ENCODE measurements around the gene SH3RF2. TPM values are rescaled to one million over a fixed set of nuclear protein-coding genes. Genes with fewer than 3 reads are reported as not detected.
"Not testable (repeated sequence)": the region's sequence is repeated elsewhere in the genome, so short reads cannot be mapped to it uniquely, and the experiment has no call there.

Gene SH3RF2
- total RNA-seq, 1 donor from 2014 or later, result 0.38 TPM

GRCh38 chr5:146005723-146006122 is 69.3 kb downstream of the SH3RF2 start:
- Mint-ChIP-seq H3K9me3 (ENCODE audit: unreplicated experiment) (no peaks in the 10 kb centered on the region), H3K4me3 (ENCODE audit: unreplicated experiment) (no peak overlapping the region), H3K4me1 (ENCODE audit: unreplicated experiment) (peaks cover 4% of the 10 kb centered on the region), H3K36me3 (ENCODE audit: unreplicated experiment) (no peaks in the 10 kb centered on the region), H3K27me3 (ENCODE audit: unreplicated experiment) (no peaks in the 10 kb centered on the region), H3K27ac (ENCODE audit: unreplicated experiment) (no peak overlapping the region)
- TF ChIP-seq, protein P1, sequence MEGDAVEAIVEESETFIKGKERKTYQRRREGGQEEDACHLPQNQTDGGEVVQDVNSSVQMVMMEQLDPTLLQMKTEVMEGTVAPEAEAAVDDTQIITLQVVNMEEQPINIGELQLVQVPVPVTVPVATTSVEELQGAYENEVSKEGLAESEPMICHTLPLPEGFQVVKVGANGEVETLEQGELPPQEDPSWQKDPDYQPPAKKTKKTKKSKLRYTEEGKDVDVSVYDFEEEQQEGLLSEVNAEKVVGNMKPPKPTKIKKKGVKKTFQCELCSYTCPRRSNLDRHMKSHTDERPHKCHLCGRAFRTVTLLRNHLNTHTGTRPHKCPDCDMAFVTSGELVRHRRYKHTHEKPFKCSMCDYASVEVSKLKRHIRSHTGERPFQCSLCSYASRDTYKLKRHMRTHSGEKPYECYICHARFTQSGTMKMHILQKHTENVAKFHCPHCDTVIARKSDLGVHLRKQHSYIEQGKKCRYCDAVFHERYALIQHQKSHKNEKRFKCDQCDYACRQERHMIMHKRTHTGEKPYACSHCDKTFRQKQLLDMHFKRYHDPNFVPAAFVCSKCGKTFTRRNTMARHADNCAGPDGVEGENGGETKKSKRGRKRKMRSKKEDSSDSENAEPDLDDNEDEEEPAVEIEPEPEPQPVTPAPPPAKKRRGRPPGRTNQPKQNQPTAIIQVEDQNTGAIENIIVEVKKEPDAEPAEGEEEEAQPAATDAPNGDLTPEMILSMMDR (IDR thresholded peaks at IDR 0.05), result no peak
- DNase-seq (ENCODE audit: extremely low spot score, unreplicated experiment), result no peak

- TF ChIP-seq, protein P1 (IDR thresholded peaks at IDR 0.05), result no peak
- no peaks in the 10 kb centered on the region for H3K9me3 Mint-ChIP-seq (ENCODE audit: unreplicated experiment)
- peaks cover 4% of the 10 kb centered on the region for H3K4me1 Mint-ChIP-seq (ENCODE audit: unreplicated experiment)
- no peaks in the 10 kb centered on the region for H3K27me3 Mint-ChIP-seq (ENCODE audit: unreplicated experiment)
- H3K27ac Mint-ChIP-seq (ENCODE audit: unreplicated experiment), result no peak overlapping the region
- H3K4me3 Mint-ChIP-seq (ENCODE audit: unreplicated experiment), result no peak overlapping the region
- no peaks in the 10 kb centered on the region for H3K36me3 Mint-ChIP-seq (ENCODE audit: unreplicated experiment)
- no peak for DNase-seq (ENCODE audit: extremely low spot score, unreplicated experiment)
These were observed 70.3 kb downstream of the SH3RF2 start for GRCh38 chr5:146006470-146007190.

DNA sequence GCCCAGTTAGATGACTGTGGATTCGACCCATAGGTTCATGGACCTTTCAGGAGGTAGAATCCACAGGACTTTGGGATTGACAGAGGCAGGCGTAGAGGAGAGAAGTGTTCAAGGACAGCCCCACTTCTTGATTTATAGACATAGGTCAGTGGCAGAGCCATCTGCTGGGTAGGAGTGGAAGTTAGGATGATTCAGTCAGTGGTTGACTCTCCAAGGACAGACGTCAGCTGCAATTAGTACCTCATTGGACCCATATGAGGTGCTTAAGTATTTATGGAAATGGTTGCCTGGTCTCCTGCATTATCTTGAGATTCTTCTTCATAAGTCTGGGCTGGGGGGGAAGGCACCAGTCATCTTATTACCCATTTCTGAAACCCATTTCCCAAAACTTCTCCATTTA is 70.9 kb downstream of the SH3RF2 start:
- TF ChIP-seq, protein P1 (IDR thresholded peaks at IDR 0.05), result no peak
- H3K4me1 Mint-ChIP-seq (ENCODE audit: unreplicated experiment), result peaks cover 4% of the 10 kb centered on the region
- H3K9me3 Mint-ChIP-seq (ENCODE audit: unreplicated experiment), result no peaks in the 10 kb centered on the region
- no peak for DNase-seq (ENCODE audit: extremely low spot score, unreplicated experiment)
- H3K27me3 Mint-ChIP-seq (ENCODE audit: unreplicated experiment), result no peaks in the 10 kb centered on the region
- H3K27ac Mint-ChIP-seq (ENCODE audit: unreplicated experiment), result no peak overlapping the region
- H3K36me3 Mint-ChIP-seq (ENCODE audit: unreplicated experiment), result no peaks in the 10 kb centered on the region
- no peak overlapping the region for H3K4me3 Mint-ChIP-seq (ENCODE audit: unreplicated experiment)

GRCh38 chr5:146007989-146008388 is 71.6 kb downstream of the SH3RF2 start:
- H3K36me3 Mint-ChIP-seq (ENCODE audit: unreplicated experiment), result no peaks in the 10 kb centered on the region
- peaks cover 4% of the 10 kb centered on the region for H3K4me1 Mint-ChIP-seq (ENCODE audit: unreplicated experiment)
- no peak for DNase-seq (ENCODE audit: extremely low spot score, unreplicated experiment)
- H3K27ac Mint-ChIP-seq (ENCODE audit: unreplicated experiment), result no peak overlapping the region
- no peaks in the 10 kb centered on the region for H3K27me3 Mint-ChIP-seq (ENCODE audit: unreplicated experiment)
- TF ChIP-seq, protein P1 (IDR thresholded peaks at IDR 0.05), result no peak
- H3K9me3 Mint-ChIP-seq (ENCODE audit: unreplicated experiment), result no peaks in the 10 kb centered on the region
- no peak overlapping the region for H3K4me3 Mint-ChIP-seq (ENCODE audit: unreplicated experiment)

DNA sequence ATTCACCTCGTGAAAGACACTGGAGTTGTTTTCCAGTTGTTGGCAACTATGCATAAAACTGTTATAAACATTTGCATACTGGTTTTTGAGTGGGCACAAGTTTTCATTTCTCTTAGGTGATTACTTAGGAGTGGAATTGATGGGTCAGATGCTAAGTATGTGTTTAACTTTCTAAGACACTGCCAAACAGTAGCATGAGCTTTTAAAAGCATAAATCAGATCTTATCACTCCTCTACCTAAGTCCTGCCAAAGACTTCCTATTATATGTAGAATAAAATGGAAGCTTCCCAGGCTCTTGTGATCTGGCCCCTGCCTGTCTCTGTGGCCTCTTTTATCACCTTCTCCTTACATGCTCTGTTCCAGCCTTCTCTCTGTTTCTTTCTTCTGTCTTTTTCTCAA is 72.6 kb downstream of the SH3RF2 start:
- Mint-ChIP-seq H3K27me3 (ENCODE audit: unreplicated experiment) (no peaks in the 10 kb centered on the region), H3K36me3 (ENCODE audit: unreplicated experiment) (no peaks in the 10 kb centered on the region), H3K4me3 (ENCODE audit: unreplicated experiment) (no peak overlapping the region), H3K27ac (ENCODE audit: unreplicated experiment) (no peak overlapping the region), H3K9me3 (ENCODE audit: unreplicated experiment) (no peaks in the 10 kb centered on the region), H3K4me1 (ENCODE audit: unreplicated experiment) (peaks cover 4% of the 10 kb centered on the region)
- TF ChIP-seq, protein P1 (IDR thresholded peaks at IDR 0.05), result no peak
- no peak for DNase-seq (ENCODE audit: extremely low spot score, unreplicated experiment)

GRCh38 chr5:146010447-146010846 is 74.1 kb downstream of the SH3RF2 start:
- H3K9me3 Mint-ChIP-seq (ENCODE audit: unreplicated experiment); H3K27ac Mint-ChIP-seq (ENCODE audit: unreplicated experiment); H3K36me3 Mint-ChIP-seq (ENCODE audit: unreplicated experiment); H3K4me1 Mint-ChIP-seq (ENCODE audit: unreplicated experiment); H3K4me3 Mint-ChIP-seq (ENCODE audit: unreplicated experiment); H3K27me3 Mint-ChIP-seq (ENCODE audit: unreplicated experiment); DNase-seq (ENCODE audit: extremely low spot score, unreplicated experiment): not testable (repeated sequence)
